Raji (cell line): ENCODE results near the gene ZNF416.

Experiments used
- POLR2A ChIP-seq: IDR thresholded peaks from 2 replicates; pipeline ENCODE4 v1.6.1; 2011; ENCODE audit warnings: low read depth, low read length, control low read depth; ENCODE audit not compliant: insufficient read depth

Gene ZNF416

DNA sequence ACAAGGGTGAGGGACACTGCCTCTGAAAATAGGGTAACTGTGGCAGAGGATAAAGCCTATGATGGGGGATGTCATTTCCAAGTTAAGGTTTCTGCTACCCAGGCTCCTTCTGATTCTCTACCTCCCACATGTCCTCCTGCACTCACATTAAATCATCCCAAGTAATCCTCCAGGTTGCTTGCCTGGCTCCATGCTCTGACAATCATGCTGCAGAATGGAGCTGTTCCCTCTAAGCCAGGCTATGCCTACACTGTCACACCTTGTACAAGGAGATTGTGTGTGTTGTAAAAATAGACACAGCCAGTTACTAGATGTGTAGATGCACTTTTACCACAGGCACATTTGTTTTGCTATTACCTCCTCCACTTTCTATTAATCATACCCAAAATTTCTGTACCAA, 8.0 kb downstream of the ZNF416 start:
- TF ChIP-seq POLR2A = no peak

DNA sequence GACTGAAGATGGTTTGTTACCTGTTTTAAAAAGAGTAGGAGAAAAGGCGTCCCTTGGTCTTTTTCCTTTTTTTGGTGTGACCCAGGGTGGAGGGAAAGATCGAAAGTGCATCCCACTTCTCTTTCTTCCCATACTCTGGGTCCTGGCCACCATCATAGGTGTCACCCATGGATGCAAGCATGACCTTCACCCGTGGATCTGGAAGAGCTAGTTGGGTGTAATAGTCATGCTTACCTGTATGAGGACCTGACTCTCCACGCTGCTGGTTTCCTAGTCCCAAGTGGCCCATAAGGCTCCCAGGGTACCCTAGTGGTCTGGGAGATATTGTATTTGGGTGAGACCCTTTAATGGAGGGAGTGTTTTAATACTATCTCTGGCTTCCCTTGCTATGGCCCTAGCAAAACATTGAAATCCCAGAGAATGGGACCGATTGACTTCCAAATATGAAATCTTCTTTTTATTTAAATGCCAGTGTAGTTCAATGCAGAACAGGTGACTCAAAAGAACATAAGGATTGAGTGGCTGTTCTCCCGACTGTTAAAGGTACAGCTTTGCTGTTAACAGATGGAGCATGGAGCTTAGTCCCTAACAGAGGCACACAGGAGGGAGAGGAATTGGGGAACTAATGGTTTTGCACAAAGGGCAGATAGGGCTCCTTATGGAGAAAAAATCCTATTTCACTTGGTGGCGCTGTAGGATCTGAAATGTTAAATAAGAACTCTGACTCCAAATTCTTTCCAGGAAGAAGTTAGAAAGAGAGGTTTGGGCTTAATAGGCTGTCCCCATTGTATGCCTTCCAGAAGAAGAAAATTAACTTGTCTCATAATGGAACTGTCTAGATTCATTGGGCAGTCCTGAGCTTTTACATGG, 12.1 kb downstream of the ZNF416 start:
- TF ChIP-seq POLR2A = no peak

DNA sequence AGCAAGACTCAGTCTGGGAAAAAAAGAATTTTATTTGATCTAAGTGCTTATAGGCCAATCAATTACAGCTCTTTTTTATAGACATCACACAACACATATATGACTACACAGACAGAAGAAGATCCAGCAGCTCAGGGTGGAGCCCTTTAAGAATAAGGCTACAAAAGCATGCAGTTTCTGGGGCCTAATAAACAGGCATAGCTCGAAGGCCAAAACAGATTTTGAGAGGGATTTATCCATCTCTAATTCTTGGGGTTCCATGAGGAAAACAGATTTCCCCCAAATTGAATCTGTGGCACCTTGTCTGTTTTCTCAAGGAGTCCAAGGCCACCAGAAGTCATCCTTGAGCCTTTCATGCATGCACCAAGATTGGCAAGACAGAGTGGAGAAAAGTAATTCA, 15.2 kb downstream of the ZNF416 start:
- TF ChIP-seq POLR2A = no peak

DNA sequence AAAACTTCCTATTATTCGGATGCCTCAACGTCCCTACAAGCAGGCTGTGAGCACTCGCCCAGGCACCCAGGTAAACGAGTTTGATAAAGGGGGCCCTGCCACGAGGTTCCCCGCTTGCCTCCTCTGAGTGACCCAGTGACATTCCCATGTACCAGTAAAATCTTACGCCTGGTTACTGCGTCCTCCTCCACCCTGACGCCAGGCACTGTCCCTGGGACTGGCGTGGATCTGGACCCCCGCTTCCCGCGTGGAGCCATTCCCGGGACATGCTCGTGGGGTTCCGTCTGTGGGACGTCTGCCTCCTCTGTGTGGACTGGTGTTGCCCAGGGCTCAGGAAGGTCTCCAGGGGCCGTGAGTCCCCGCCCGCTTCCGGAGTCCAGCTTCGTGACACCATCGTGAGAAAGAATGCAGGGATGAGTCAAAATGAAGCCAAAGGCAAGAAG, 18.6 kb downstream of the ZNF416 start:
- TF ChIP-seq POLR2A = no peak

DNA sequence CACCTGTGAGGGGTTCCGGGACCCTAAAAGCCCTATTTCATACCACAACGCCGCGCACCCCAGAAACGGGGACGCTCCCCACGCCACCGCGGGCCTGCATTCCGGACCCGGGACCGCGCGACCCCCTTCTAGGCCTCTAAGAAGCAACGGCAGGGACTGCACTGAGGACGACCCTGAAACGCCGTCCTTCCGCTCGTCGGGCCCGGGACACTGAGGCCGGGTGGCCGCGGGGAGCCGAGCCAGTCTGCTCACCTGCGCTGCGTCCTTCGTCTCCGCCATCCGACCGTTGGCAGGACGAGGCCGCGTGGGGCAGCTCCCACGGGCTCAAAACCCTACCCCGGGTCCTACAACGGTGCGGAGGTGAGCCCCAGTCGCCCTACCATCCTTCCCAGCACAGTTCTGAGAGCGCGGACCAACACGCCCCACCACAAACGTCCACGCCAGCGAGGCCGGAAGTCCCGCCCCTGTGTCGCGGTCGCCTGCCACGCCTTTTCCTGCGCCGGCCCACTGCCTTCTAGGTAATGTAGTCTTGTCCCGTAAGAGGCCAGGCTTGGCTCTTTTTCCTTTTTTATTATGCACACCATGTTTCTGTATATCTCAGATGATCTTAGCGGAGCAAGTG, 19.2 kb downstream of the ZNF416 start, which contains the start of gene ZNF550:
ZNF550 (minus strand) TSS at position 460 of the 622 bp plus-strand sequence; CDS start at position 279, 181 bp downstream.
- TF ChIP-seq POLR2A = peak; percentile 50; the same call in 1 of the 2 replicates

DNA sequence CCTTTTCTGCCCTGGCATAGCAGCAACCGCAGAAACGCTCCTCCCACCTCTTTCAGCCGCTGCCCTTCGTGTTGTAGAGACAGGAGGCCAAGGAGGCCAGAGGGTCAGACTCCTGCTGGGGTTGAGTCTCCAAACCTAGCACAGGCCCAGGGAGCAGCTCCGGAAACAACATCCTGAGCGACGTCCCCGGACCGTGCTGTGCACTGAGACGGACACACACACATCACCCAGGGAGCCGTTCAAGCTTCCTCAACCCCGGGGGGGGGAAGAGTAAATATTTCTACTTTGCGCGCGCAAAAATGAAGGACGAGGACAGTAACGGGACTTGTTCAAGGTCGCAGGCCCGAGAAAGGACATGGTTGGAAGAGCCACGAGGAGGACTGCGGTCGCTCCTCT, 19.7 kb downstream of the ZNF416 start:
- no peak for TF ChIP-seq POLR2A

DNA sequence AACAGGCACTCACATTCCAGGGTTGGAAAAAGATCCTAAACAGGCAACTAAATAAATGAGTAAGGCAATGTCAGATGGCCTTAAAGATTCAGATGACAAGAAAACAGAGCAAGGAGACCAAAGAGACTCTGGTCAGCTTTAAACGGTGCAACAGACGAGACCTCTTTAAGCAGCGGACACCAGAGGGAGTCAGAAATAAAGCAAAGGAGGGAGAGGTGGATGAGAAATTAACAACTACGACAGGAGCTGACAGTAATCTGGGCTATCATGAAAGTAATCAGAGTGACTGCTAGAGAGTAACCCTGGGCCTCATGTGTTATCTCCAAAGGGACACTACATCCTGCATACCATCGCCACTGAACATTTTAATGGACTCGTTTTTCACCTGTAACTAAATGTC, 20.2 kb downstream of the ZNF416 start:
- no peak for TF ChIP-seq POLR2A

DNA sequence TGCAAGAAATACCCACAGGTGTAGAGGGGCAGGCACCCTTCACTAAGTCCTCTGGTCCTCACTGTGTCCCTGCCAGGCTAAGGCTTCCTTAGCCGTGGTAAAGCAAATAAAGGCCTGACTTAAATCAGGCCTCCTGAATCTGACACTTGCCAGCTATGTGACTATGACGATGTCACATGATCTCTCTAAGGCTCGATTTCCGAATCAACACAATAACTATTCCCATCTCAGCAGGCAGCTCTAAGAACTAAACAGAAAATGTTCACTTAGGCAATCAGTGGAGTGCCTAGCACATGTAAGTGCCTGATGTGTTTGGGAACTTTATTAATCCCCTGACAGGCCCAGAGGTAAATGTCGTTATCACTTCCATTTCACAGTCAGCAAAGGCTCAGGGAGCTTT, 21.1 kb downstream of the ZNF416 start:
- no peak for TF ChIP-seq POLR2A

DNA sequence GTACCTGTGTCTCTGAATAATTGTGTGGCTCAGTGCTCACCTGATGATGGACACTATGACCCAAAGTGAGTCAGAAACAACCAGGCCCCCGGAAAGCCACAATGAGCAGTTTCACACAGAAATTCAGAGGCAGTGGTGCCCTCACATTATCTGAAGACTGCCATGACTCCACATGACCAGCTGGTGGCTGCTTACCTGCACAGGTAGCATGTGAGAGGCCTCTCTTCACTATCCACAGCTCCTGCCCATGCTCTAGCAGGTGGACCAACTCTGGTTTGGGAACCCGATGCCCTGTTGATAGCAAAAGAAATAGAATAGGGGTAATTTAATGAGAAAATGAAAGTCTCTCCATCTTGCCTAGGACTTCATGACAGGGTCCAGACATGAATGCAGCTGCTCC, 26.3 kb downstream of the ZNF416 start:
- TF ChIP-seq POLR2A = no peak

DNA sequence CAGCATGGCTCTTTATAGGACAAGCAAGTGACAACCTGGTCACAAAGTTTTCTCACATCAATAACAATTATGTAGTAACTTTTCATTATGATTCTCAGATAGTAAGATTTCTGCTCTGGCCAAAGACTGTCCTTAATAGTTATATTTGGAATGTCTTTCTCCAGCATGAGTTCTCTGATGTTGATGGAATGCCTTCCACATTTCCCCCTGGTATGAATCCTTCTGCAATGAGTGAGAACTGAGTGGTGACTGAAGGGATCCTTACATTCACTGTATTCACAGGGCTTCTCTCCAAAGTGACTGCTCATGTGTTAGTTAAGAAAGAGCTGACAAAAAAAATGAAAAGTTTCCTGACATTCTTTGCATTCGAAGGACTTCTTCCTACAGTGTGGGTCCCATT, 32.2 kb downstream of the ZNF416 start:
- TF ChIP-seq POLR2A = no peak

DNA sequence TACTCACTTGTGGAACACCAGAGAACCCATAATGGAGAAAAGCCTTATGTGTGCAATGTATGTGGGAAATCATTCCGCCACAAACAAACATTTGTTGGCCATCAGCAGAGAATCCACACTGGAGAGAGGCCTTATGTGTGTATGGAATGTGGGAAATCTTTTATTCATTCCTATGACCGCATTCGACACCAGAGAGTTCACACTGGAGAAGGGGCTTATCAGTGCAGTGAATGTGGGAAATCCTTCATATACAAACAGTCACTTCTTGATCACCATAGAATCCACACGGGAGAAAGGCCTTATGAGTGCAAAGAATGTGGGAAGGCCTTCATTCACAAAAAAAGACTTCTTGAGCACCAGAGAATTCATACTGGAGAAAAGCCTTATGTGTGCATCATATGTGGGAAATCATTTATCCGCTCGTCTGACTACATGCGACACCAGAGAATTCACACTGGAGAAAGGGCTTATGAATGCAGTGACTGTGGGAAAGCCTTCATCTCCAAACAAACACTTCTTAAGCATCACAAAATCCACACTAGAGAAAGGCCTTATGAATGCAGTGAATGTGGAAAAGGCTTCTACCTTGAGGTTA, 40.7 kb downstream of the ZNF416 start:
- TF ChIP-seq POLR2A = no peak

DNA sequence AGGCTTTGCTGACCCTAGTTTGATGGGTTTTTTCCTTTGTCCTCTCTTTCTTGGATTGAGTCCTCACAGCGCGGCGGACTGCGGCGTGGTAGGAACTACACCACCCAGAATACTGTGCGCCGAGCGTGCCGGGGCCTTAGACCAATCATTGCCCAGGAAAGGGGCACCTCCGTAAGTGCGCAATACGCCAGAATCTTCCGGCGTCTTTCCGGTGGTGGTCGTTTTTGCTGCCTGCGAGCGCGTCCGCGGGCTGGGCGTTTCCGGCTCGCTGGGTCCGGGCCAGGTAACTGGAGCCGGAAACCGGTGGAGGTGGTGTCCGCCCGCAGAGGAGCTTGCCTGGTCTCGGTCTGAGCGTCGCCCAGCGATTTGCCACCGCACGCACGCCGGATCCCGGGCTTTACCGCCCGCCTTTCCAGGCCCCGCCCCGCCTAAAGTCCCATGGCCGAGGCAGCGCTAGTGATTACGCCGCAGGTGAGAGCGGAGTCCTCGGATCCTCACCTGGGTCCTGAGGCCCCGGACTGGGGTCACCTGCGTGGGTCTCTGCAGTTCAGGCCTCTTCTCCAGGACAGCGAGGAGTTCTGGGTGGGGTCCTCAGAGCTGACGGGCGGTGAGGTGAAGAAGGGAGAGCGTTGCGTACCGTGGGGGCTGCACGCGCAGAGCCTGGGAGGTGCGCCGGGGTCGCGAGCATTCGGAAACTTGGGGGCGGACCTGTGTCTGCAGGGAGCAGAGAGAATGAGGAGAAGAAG, 51.4 kb downstream of the ZNF416 start, which contains the start of gene ZNF549:
ZNF549 (plus strand) TSS at position 221 of the 746 bp plus-strand sequence; CDS start at position 439, 218 bp downstream.
- TF ChIP-seq POLR2A = no peak
